GM18505 (cell line): ENCODE measurements around the gene ADGRE1.

Source experiments
- ATAC-seq: cut with Tn5 transposase; IDR thresholded peaks from one replicate; pipeline ENCODE4 v1.9.1; 2021; ENCODE audit not compliant: unreplicated experiment
- POLR2A ChIP-seq: IDR thresholded peaks from 4 replicates; pipeline ENCODE4 v1.6.1; 2011; ENCODE audit warnings: borderline replicate concordance; ENCODE audit not compliant: insufficient read depth, insufficient read length; ENCODE audit errors: extremely low read depth

The ADGRE1 gene, protein sequence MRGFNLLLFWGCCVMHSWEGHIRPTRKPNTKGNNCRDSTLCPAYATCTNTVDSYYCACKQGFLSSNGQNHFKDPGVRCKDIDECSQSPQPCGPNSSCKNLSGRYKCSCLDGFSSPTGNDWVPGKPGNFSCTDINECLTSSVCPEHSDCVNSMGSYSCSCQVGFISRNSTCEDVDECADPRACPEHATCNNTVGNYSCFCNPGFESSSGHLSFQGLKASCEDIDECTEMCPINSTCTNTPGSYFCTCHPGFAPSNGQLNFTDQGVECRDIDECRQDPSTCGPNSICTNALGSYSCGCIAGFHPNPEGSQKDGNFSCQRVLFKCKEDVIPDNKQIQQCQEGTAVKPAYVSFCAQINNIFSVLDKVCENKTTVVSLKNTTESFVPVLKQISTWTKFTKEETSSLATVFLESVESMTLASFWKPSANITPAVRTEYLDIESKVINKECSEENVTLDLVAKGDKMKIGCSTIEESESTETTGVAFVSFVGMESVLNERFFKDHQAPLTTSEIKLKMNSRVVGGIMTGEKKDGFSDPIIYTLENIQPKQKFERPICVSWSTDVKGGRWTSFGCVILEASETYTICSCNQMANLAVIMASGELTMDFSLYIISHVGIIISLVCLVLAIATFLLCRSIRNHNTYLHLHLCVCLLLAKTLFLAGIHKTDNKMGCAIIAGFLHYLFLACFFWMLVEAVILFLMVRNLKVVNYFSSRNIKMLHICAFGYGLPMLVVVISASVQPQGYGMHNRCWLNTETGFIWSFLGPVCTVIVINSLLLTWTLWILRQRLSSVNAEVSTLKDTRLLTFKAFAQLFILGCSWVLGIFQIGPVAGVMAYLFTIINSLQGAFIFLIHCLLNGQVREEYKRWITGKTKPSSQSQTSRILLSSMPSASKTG

DNA sequence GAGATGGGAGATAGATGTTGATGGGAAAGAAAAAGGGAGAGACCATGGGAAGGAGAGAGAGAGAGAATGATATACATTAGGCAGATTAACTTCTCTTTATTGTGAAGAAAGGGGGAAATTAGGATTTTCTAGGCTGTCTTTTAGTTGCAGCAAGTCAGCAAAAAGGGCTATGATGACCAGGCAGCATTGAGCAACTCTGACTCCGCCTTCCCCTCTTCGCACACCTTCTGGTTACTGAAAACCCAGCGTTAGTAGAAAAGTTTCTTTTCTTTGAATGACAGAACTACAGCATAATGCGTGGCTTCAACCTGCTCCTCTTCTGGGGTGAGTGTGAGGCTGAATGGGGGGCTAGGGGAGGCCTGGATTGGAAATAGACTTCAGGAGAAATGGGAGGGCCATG, at the start of gene ADGRE1:
ADGRE1 (plus strand) TSS at position 264 of the 400 bp plus-strand sequence; CDS start at position 294, 30 bp downstream.
- no peak for TF ChIP-seq POLR2A
- ATAC-seq = no peak

- no peak for TF ChIP-seq POLR2A
- ATAC-seq = no peak
These were observed 49.2 kb upstream of the ADGRE1 start for GRCh38 chr19:6838062-6838655.

GRCh38 chr19:6842871-6843607, 44.3 kb upstream of the ADGRE1 start:
- ATAC-seq = no peak

GRCh38 chr19:6847828-6848200, 39.6 kb upstream of the ADGRE1 start:
- ATAC-seq = no peak
- no peak for TF ChIP-seq POLR2A

More at GRCh38 chr19:6842871-6843607, 44.3 kb upstream of the ADGRE1 start:
- no peak for TF ChIP-seq POLR2A

DNA sequence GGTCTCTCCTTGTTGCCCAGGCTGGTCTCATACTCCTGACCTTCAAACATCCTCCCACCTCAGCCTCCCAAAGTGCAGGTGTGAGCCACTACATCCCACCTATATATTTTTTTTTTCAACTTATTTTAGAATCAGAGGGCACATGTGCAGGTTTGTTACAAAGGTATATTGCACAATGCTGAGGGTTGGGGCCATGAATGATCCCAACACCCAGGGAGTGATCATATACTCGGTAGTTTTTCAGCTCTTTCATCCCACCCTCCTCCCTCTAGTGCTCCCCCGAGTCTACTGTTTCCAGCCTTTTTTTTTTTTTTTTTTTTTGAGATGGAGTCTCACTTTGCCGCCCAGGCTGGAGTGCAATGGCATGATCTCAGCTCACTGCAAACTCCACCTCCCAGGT, 38.4 kb upstream of the ADGRE1 start:
- no peak for ATAC-seq
- no peak for TF ChIP-seq POLR2A

GRCh38 chr19:6849876-6850275, 37.5 kb upstream of the ADGRE1 start:
- ATAC-seq = no peak

GRCh38 chr19:6851359-6851758, 36.0 kb upstream of the ADGRE1 start:
- ATAC-seq = no peak
- no peak for TF ChIP-seq POLR2A

More at GRCh38 chr19:6849876-6850275, 37.5 kb upstream of the ADGRE1 start:
- no peak for TF ChIP-seq POLR2A

DNA sequence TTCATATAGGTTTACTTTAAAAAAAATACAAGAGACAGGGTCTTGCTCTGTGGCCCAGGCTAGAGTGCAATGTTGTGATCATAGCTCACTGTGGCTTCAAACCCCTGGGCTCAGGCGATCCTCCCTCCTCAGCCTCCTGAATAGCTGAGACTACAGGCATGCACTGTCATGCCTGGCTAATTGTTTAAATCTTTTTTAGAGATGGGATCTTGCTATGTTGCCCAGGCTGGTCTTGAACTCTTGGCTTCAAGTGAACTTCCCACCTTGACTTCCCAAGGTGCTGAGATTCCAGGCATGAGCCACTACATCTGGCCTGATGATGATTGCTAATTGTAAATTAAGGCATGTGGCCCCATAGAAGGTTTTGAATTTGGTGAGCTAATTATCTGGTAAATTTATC, 35.4 kb upstream of the ADGRE1 start:
- TF ChIP-seq POLR2A = no peak
- ATAC-seq = no peak

- TF ChIP-seq POLR2A = no peak
- ATAC-seq = no peak
These were observed 33.5 kb upstream of the ADGRE1 start for GRCh38 chr19:6853868-6854267.

DNA sequence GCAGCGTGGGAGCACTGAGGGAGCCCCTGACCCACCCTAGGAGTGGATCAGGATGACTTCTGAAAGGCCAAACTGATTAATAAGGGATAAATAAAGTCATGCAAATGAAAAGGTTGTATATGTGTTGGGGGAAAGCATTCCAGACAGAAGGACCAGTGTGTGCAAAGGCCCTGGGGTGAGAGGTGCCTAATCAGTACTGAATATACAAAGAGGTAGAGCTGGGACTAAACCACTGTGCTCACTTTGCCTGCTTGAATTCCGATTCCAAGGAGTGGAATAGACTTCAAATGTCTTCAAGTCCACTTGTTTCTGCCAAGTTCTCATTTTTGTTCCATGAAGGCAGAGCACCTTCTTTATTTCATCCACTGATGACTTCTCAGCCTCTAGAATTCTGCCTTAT, 32.6 kb upstream of the ADGRE1 start:
- TF ChIP-seq POLR2A = no peak
- ATAC-seq = no peak

- no peak for TF ChIP-seq POLR2A
- ATAC-seq = no peak
These were observed 30.5 kb upstream of the ADGRE1 start for GRCh38 chr19:6856749-6857372.

DNA sequence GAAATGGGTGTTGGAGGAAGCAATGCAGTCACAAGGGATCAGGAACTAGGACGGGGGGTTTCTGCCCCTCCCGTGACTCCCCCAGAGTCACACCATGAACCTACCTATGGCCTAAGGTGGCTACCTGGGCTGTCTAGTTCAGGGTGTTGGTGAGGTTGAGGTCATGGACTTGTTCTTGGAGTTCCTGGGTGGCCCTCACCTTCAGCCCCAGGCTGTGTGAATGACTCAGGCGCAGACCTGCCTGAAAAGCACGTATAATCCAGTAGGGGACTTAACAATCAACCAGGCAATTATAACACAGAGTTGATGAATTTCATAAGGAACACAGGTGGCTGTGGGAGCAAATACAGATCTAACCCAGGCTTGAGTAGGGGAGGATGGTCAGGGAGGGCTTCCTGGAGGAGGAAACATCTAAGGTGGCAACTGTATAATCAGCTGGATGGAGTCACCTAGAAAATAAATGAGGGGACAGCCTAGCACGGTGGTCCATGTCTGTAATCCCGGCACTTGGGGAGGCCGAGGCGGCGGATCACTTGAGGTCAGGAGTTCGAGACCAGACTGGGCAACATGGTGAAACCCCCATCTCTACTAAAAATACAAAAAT, 25.6 kb upstream of the ADGRE1 start:
- TF ChIP-seq POLR2A = no peak
- no peak for ATAC-seq
